GM18870 (cell line): ENCODE data around the gene SPATA13.
"Not testable (repeated sequence)": the region's sequence is repeated elsewhere in the genome, so short reads cannot be mapped to it uniquely, and the experiment has no call there.

Experiments used
- ATAC-seq: cut with Tn5 transposase; IDR thresholded peaks from one replicate; pipeline ENCODE4 v1.9.1; 2021; ENCODE audit warnings: moderate library complexity; ENCODE audit not compliant: unreplicated experiment

The SPATA13 gene

DNA sequence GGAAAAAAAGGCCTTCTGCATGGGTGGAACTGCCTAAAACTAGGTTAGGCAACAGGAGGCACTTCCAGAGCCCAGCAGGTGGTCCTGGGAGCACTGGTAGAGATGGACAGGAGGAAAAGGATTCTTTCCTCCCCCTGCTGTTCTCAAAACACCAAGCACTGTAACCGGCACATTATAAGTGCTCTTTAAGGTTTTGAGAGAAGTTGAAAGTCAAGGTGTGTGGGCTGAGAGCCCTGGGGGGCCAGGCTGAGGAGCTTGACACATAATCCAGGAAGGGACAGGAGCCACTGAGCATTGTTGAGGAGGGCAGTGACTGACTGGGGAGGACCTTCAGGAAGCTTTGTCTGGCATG lies 32.3 kb downstream of the SPATA13 start:
- no peak for ATAC-seq

DNA sequence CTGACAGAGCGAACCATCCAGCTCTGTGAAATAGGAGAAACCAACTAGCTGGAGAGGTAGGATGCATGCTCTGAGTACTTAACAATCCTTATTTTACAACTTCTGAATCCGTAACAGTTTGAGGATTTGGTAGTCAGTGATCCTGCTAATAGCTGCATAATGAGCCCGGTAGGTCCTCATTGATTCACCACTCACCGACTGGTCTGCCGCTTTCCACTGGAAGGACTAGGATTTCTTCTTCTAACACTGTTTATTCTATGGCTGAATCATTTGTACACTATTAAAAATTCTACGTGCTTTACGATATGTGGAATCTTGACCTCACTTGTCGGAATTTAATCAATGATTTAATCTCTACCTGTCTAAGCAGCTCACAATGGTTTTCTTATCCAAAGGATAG lies 33.9 kb downstream of the SPATA13 start:
- ATAC-seq: no peak

DNA sequence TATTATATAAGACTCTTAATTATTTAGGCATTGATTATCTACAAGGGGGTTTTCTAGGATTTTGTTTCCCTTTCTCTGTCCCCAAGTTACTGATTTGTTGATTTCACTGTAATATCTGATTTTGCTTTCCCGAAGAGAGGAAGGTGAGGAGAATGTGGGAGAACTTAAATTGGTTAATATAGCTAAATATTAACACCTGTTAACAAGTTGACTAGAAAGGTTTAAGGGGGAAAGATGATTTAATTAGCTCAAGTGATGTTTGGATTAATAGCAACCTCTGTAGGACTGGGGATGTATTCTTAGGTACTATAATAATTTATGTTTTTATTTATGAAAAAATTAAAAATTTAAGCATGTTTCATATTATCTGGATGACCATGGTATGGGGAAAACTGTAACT lies 35.1 kb downstream of the SPATA13 start:
- no peak for ATAC-seq

DNA sequence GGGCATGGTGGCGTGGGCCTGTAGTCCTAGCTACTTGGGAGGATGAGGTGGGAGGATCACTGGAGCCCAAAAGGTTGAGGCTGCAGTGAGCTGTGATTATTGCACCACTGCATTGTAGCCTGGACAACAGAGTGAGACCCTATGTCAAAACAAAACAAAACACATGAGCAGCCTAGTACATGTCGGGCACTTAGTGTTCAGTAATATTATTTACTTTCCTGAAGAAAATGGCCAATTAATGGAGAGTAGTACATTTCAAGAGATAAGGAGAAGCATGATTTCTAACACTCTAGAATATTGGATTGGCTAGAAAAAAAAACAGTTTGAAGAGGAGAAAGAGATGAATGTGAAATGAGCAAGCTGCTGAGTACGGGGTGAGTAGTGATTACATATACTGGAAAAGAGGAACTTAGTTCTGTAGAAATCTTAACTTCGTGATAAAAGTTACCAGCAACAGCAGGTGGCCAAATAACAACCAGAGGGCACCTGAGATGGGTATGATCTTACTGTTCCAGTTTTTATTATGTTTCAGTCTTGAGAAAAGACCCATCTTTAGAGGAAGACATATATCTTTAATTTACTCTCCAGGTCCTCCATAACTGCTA lies 36.2 kb downstream of the SPATA13 start:
- ATAC-seq: no peak

DNA sequence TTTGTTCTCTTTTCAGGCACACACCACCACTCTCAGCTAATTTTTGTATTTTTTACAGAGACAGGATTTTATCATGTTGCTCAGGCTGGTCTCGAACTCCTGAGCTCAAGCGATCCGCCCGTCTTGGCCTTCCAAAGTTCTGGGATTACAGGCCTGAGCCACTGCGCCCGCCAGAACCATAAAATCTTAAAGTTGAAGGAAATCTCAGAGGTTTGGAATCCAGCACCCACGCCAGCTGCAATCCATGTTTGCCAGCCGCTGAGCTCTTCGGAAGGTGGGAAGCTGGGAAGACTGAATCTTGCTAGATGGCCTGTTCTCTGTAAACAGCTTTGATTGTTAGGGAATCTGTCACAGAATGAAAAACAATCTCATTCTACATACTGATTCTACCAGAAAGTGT lies 38.5 kb downstream of the SPATA13 start:
- no peak for ATAC-seq

DNA sequence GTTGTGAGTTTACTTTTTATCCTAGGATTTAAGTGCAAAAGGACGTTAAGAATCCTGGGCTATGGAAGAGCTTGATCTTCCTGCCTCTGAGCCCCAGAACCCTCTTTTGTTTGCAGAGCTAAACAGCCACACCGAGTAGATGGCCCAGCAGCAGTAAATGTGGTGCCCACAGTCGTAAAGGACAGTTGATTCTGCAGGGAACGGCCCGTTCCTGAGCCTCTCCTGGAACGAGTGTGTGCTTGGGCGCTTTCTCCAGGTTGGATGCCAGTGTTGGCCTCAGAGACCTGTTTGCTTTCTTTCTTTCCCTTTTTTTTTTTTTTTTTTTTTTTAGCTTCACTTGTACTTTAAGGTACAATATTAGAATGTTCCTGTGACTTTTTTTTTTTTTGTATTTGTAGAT lies 41.7 kb downstream of the SPATA13 start:
- no peak for ATAC-seq

DNA sequence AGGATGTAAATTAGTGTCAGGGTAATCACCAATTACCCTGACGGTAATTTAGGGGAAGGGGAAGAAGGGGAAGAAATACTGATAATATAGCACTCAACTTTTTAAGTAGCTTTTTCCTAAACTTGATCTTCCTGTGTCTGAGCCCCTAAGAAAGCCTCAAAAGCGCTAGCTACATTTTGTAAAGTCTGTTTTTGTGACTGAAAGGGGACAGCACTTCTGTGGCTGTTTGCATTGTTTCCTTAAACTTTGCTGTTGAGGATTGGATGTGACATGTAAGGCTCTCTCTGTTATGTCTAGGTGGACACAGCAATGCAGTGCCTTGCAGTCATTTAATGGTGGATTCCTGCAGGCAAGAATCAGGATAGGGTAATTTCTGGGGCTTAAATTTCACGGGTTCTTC lies 42.8 kb downstream of the SPATA13 start:
- no peak for ATAC-seq

DNA sequence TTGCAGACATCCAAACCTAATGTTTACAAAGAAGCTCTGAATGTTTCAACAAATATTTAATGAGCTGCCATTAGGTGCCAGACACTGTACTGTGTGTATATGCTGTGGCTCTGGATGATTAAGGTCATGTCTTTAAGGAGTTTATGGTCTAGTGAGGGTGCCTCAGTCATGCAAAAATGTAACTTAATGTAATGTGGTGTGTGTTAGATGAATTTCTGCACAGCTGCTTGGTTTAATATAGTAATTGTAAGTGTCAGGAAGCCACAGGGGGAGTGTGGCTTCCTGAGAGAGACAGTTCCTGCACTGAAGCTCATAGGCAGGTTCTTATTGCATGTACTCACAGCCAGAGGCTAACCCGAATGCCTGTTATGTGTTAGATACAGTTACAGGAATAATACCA lies 43.3 kb downstream of the SPATA13 start:
- no peak for ATAC-seq

DNA sequence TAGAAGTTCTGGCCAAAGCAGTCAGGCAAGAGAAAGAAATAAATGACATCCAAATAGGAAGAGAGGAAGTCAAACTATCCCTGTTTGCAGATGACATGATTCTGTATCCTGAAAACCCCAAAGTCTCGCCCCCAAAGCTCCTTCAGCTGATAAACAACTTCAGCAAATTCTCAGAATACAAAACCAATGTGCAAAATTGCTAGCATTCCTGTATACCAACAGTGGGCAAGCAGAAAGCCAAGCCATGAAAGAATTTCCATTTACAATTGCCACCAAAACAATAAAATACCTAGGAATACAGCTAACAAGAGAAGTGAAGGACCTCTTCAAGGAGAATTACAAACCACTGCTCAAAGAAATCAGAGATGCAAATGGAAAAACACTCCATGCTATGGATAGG lies 44.6 kb downstream of the SPATA13 start:
- not testable (repeated sequence) for ATAC-seq

DNA sequence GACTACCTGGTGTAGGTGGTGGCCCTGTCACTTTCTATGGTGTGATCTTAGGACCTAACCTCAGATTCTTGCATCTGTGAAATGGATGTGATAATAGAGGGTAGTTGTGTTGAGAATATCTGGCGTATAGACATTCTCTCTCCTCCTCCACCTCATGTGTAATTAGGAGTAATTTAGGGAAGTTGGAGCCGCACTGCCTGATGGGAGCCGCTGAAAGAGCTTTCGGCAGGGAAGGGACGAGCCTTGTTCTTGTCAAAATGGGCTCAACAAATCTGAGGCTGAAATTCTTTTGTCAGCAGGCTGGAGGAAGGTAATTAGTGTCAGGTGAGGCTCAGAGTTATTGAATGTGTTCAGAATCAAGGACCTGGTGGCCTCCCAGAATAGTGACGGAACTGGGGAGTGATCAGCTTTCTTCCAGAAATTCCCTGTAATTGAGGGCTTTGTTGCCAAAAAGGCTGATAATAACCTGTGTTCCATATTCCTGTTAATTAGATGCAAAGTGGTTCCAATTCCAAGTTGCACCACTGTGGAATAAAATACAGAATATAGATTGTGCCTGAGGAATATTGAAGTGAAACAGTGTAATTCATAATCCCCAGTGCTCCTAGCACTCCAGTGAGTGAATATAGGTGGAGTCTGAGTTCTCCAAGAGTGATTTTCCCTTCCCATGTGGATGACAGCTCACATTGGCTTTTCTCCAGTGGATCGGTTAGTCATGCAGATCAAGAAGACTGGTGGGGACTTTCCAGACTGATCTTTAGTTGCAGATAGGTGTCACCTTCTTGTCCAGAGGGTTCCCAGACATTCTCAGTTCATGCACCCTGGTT lies 47.5 kb downstream of the SPATA13 start:
- no peak for ATAC-seq

DNA sequence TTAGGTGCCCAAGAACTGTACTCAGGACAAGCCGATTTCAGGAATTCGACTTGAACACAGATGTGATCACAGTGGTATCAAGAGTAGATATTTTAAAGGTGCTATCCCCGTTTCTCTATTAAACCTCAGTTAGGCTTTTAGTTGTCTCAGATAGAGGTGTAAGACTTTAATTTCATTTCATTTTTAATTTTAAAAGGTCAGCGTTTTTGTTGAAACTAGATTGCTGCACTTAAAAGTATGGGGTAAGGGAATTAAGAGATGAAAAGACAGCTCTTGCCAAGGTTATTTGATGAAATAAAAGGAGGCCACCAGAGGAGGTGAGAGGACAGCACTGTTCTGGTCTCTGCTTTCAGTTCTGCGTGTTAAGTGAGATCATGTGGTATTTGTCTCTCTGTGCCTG lies 48.6 kb downstream of the SPATA13 start:
- ATAC-seq: no peak

DNA sequence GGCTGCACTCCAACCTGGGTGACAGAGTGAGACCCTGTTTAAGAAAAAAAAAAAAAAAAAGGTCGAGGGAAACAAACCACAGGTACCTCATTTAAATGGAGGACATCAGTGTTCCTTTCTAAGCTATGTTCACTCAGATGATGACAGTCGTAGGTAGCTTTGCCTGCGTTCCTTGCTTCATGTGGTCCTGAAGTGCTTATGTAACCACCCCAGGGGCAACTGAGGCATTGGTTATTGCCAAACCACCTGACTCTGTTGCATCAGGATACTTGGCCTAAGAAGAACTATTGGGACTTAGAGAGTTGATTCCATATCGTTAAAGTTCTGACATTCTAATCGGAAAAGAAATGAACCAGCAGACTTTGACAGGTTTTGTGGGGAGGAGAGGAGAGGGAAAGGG lies 51.7 kb downstream of the SPATA13 start:
- ATAC-seq: no peak

DNA sequence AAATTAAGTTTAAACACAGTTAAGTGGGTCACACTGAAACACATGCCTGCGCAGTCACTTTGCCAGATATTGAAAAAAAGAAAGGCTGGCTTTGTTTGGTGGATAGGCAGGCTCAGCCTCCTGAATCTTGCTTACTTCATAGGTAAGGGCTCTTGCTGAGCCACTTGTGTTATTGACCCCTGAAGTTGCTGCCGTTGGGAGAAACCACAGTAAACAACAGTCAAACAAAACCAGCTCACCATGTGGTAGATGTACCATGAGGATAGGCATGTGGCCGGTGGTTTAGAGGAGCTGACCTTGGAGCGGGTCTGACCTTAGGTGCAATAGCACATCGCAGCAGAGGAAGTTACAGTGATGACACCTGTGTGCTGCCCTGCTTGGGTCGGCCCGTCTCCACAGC lies 52.2 kb downstream of the SPATA13 start:
- no peak for ATAC-seq

DNA sequence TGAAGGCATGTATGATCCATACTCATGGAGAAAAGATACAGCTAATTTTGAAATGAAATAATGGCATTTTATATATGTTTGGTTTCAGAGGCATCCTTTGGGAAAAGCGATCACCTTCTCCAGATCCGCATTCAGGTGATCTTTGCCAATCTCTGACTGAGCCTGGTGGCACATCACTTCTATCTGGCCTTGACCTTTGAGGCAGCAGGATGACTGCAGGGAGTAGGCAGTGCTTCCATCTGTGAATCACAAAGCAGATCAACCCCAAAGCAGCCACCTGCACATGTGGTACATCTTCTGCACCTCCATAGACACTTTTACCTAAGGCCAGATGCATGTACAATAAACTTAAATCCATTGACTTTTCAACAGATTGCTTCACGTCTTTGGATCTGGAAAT lies 53.4 kb downstream of the SPATA13 start:
- no peak for ATAC-seq

DNA sequence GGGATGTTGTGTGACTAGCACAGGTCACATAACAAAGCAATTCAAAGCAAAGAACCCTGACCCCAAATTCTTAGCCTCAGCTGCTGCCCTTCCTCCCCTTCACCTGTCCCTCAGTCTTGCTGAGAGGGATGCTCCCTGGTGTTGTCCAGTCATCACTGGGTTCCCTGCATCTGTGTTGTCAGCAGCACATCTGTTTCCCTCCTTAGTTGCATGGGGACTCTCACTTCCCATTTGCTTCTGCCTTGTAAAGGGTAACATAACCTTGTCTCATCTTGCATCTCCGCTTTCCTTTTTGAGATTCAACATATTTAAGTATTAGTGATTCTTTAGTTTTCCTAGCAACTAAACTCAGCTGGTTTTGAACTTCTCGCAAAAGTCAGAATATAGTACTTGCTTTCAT lies 54.0 kb downstream of the SPATA13 start:
- no peak for ATAC-seq

DNA sequence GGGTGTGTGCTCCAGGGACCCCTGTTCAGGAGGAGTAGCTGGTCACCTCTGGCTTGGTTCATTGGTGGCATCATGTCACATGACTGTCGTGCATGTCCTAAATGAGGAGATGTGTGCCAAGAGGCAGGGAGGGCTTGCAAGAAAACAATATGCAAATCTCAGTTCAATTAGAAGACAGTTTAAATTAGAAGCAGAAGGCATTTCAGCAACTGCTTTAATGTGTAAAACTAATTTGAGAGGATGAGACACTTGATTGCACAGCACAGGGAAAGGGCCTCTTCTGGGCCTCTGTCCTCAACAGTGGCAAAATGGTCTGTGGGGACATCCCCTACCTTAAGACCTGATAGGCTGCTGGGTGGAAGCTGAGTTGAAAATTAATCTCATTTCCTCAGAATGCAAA lies 54.6 kb downstream of the SPATA13 start:
- ATAC-seq: peak; percentile 41

DNA sequence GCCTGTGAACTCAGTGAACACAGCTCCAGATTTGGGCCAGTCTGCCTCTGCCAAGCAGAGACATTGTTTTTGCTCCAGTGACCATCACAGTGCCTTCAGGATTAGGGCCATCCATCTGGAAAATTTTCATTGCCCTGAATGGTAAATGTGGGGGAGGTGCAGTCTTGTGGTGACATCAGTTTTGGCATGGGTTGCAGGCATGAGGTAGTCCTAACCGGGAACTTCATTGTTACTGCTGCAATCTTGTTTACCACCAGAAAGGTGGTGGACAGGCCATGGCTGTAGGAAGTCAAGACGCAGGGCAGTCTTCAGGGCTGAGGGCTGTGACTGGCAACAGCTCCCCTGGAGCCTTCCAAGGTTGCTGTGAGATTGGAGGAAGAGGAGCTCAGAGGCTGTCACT lies 55.2 kb downstream of the SPATA13 start:
- ATAC-seq: no peak

DNA sequence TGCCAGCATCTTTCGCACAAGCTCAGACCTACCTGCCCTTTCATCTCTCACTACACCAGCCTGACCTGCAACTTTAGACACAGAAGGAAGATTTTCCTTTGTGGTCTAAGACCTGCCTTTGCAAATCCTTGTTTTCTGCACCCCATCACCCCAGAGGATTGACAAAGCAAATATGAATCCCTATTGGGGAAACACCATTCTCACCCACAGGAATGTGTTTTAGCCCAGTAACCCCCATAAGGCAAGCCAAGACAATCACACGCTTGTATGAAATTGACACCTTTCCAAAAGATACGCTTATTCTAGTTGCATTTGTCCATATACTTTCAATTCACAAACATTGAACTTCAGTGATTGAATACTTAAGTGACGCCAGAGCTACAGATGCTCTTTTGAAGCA lies 55.7 kb downstream of the SPATA13 start:
- no peak for ATAC-seq

DNA sequence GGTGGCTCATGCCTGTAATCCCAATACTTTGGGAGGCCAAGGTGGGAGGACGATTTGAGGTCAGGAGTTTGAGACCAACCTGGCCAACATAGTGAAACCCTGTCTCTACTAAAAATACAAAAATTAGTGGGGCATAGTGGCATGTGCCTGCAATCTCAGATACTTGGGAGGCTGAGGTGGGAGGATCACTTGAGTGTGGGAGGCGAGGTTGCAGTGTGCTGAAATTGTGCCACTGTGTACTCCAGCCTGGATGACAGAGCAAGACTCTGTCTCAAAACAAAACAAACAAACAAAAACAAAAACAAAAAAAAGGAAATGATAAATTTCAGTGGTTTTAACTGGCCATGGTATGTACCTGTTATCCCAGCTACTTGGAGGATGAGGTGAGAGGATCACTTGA lies 56.3 kb downstream of the SPATA13 start:
- ATAC-seq: not testable (repeated sequence)

DNA sequence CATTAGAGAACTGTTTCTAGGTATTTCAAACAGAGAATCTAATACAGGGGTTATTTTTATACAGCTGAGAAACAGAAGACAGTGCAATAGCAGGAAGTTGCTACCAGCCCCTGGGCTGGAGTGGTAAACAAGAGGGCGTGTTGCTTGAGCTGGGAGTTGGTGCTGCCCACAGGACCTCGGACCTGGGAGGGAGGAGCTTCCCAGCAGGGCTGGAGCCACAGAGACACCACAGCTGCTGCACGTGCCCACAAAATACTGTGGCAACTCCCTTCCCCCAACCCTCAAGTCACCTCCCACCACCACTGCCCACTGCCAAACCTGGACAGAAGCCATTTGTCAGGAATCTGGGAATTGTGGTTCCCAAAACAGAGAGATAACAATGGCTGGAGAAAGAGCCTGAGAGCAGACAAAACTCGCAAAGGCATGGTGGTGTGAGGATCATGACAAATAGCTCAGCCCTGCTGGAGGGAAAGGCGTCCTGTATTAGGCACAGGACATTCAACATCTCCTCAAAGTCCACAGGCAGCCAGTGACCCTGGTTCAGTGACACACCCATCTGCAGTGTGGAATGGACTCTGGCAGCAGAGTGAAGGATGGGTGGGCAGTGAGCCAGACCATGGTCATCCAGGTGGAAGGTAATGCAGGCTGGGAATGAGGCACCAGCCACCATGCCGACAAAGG lies 57.2 kb downstream of the SPATA13 start:
- ATAC-seq: no peak

DNA sequence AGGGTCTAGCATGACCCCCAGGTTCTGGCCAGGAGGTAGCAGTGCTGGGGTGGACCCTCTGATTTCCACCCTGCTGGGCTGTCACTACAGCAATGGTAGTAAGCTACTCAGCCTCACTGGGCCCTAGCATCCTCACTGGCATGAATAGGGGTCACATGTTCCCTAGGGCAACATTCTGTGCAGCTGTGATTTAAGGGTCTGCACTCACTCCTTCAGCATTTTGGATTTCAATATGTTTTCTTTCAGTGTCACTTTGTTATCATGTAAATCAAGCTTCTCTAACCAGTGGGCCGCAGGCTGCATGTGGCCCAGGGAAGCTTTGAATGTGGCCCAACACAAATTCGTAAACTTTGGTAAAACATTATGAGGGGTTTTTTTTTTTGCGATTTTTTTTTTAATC lies 57.8 kb downstream of the SPATA13 start:
- ATAC-seq: no peak

DNA sequence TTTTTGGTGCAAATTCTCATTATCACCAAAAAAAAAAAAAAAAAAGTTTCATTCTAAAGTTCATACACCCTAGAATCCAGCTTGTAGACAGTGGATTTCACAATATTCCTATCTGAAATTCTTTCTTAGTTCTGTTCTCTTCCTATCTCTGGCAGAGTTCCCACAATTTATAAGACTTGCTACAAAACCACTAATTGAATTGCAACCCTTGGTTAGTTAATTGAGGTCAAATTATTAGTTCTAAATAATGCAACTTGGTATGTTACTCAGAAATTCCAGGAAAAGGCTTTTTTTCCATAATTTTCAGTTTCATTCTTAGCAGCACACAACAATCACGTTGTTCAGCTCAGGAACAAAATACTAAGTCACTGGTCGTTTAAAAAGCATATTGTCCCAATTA lies 58.5 kb downstream of the SPATA13 start:
- ATAC-seq: no peak
